Left renal cortex interstitium (tissue), 4 donors: ENCODE measurements around the gene ERN1. TPM values are rescaled to one million over a fixed set of nuclear protein-coding genes. Genes with fewer than 3 reads are reported as not detected.
"Not testable (repeated sequence)": the region's sequence is repeated elsewhere in the genome, so short reads cannot be mapped to it uniquely, and the experiment has no call there.

Source experiments
- DNase-seq, 4 donors: peaks; one replicate each; pipeline ENCODE4 v3.0.0-alpha.2; 2013; ENCODE audit warnings: low read depth in 4 of 4, low spot score in 2 of 4, missing footprints in 1 of 4
- polyA plus RNA-seq, 4 donors: library from polyadenylated mRNA; unstranded; fragments of 120-200 nt; gene quantifications; one replicate each; pipeline ENCODE4 v1.2.1, GENCODE V29; 2013; ENCODE audit not compliant: insufficient read length in 4 of 4

Gene ERN1
- polyA plus RNA-seq, 4 donors, result 7.7 to 11.1 (median 8.9) TPM

- DNase-seq, result no peak
Measured at GRCh38 chr17:64008830-64009229, 121.1 kb downstream of the ERN1 start.

DNA sequence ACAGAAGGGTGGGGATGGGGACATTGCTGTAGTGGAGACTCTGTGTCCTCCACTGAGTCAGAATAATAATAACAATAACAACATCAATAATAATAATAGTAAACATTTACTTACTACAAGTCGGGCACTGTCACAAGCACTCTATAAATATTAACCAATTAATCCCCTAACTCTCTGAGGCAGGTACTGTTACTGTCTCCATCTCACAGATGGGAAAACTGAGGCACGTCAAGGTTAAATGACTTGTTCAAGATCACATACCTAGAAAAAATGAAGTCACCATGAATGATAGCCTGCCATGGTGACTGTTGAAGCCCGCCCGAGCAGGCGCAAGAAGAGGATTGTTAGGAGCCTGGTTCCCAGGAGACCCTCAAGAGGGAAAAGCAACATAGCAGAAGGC lies 121.6 kb downstream of the ERN1 start:
- no peak for DNase-seq

- DNase-seq, result no peak
Measured at GRCh38 chr17:64007838-64008282, 122.1 kb downstream of the ERN1 start.

DNA sequence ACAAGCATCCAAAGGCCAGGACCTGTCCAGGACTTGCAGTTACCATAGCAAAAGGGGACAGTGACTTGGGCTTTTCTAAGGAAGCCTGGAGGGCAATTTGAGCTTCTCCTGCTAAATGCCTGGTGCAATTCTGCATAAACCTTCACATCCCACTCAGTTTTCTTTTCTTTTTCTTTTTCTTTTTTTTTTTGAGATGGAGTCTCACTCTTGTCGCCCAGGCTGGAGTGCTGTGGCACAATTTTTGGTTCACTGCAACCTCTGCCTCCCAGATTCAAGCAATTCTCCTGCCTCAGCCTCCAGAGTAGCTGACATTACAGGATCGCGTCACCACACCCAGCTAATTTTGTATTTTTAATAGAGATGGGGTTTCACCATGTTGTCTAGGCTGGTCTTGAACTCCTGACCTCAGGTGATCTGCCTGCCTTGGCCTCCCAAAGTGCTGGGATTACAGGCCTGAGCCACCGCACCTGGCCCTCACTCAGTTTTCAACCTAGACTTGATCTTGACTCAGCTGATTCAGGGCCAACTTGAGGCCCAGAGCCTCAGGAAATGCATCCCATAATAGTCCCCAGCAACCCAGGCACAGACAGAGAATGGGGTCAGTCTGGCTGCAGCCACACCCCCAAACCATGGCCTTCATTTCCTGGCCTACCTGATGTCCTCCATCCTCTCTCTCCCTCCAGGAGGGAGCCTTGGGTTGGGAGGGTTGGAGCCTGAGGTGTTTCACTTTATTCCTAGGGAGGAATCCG lies 122.7 kb downstream of the ERN1 start:
- not testable (repeated sequence) for DNase-seq

- no peak for DNase-seq
Measured at GRCh38 chr17:64006361-64007088, 123.4 kb downstream of the ERN1 start.

GRCh38 chr17:64005734-64006167 lies 124.2 kb downstream of the ERN1 start:
- DNase-seq, result no peak

- DNase-seq, result no peak
Measured at GRCh38 chr17:64004903-64005733, 124.8 kb downstream of the ERN1 start.

GRCh38 chr17:64004218-64004770 lies 125.7 kb downstream of the ERN1 start:
- DNase-seq, result no peak

DNA sequence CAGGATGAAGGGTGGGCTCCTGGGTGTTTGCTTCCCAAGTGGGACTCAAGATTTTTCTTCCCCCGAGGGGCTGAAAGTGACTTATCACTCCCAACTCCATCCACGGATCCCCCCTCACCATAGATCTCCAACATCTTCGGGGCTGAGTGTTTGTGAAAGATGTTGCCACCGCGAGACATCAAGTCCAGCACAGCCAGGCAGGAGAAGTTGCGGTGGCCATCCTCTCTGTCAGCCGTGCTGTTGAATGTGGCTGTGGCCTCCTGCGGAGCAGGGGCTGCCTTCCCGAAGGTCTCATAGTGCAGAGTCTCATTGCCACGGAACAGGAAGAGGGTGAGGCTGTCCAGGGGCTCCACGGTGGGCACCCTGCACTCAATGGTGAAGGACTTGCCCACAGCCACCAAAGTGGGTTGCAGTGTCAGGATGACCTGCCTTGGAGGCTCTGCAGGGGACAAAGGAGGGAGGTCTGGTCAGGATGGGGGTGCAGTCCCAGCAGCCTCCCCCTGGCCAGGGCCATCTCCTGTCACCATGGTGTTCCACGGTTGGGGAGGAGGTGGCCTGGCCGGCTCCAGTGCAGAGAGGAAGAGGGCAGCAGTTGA lies 126.3 kb downstream of the ERN1 start:
- DNase-seq, result no peak

DNA sequence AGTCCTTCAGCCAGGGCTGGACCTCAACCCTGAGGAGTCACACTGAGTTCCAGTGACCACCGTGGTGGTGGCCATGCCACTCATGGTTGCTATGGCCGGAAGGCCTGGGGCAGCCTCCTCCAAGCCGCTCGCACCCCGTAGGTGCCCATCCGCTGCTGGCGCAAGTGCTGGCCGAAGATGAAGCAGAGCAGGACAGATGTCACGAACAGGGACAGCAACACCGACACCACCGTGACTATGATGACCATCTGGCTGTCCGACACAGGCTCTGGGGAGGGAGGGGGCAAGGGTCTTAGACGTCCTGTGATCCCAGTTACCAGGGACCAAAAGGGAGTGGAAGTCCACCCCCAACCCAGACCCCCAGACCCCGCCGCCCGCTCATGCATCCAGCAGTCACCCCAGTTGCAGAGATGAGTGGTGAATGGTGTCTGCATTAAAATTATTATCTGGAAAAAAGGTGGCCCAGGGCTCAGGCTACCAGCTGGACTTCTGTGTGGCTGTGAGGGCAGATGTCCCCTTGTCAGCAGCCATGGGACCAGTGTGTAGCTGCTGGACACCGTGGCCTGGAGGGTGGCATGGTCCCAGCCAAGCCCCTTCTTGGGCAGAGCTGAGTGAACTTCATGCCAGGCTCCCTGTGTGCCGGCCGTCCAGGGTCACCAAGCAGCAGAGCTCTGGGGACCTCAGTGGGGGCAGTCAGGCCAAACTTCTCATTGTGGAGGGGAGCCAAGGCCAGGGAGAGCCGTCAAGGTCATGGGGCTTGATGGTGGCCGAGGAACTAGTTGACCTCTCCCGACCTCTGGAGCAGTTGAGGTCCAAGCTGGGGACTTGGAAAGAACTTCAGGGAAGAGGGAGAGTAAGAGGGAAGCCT lies 127.1 kb downstream of the ERN1 start:
- no peak for DNase-seq

DNA sequence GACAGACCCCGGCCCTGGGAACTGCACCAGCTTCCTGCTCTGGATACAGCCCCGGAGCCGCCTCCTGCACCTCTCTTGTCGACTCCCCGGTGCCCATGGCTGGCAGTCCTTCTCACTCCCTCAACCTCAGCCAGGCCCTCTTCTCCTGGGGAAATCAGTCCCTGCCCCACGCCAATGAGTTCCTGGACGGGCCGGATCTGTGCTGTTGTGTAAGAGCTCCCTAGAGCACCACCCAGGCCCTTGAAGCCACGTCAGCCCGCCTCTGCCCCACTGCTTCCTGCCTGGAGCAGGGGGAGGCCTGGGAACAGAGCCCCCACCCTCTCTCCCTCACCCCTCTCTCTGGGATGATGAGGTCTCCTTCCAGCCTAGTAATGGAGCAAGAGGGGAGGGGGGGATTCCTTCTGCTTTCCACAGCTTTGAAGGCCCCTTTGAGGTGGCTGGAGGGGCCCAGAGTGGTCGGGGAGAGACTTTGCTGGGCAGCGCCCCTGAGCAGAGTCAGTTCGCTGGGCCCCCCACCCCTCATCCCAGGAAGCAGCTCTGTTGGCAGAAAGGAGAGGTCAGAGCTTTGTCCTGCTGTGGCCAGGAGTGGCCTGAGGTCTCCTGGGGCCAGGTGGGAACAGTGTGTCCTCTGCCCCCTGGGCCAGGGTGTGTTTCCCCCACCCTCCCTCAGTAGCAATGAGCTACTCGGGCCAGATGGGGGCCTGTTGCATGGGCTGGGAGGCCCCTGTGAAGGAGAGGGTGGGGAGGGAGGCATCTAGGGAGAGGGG lies 128.0 kb downstream of the ERN1 start:
- no peak for DNase-seq

DNA sequence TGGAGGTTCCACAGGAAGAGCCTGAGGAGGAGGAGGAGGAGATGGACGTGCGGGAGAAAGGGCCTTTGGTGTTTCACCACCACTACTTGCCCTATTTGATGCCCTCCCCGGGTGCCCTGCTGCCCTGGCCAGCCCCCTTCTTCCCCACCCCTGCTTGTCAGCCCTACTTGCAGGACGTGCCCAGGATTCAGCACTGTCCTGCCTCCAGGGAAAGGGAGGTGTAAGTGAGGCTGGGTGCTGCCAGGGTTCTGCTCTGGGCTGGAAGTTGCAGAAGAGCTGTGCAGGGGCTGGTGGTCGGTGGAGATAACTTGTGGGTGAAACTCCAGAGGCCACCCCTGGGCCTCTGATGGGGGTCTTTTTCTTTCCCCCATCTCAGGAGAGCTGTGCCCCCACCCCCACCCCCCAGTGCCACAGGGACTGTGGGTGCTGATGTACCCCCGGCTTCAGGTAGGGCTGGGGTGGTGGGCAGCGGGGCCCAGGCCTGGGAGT lies 128.8 kb downstream of the ERN1 start:
- DNase-seq, result no peak

DNA sequence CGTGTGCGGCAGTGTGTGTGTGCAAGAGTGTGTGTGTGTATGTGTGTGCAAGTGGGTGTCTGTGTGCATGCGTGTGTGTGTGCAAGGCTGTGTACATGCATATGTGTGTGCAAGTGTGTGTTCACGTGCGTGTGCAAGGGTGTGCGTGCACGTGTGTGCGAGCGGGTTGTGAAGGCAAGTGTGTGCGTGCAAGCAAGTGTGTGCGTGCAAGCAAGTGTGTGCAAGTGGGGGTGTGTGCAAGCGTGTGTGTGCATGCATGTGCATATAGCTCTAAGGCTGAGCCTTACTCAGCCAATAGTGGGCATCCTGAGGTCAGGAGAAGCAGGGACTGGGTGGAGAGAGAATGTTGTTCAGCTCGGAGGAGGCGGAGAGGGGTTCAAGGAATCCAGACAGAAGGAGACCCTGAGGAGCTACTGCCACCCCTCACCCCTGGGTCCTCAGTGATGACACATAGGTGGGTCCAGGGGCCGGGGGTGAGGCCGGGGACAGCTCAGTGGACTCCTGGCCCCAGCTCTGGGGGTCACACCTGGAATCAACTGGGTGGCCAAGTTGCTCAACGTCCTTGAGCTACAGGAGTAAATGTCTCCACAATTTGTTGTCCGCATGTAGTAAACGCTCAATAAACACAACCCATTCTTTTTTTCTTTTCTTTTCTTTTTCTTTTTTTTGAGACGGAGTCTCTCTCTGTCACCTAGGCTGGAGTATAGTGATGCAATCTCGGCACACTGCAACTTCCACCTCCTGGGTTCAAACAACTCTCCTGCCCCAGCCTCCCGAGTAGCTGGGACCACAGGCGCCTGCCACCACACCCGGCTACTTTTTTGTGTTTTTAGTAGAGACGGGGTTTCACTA lies 130.0 kb downstream of the ERN1 start:
- DNase-seq, result no peak

DNA sequence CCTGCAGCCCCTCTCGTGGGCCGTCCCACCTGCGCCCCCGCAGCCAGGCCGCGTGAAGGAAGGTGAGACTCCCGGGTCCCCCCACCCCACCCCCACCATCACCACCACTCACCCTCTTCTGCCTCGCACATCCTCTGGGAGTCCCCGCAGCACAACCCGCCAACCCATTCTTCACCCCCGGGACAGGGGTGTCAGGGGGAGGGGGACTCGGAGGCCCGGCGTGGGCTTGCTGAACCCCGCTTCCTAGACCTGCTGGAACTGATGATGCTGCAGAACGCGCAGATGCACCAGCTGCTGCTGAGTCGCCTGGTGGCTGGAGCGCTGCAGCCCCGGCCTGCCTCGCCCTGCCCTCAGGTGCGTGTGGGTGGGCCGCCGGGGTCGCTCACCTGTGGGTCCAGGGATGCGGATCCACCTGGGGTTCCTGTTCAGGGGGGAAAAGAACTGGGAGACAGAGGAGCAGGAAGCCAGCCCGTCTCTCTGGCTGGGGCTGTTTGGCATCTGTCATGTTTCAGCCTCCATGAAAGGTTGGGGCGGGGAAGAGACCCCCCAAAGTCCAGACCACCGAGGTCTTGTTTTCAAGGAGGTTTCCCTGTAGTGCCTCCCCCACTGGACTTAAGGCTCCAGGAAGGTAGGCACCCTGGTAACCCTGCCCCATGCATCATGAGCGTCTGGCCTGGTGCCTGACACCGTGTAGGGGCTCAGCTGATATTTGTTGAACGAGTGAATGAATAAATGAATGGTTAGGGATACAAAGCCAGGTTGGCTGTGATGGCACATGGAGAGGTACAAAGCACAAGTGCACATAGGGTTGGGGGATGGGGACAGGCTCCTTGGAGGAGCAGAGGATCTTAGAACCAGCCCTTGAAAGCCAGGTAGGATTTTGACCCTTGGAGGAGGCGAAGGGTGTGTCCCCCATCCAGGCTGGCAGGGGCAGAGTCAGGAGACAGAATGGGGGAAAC lies 130.9 kb downstream of the ERN1 start:
- DNase-seq, result no peak

DNA sequence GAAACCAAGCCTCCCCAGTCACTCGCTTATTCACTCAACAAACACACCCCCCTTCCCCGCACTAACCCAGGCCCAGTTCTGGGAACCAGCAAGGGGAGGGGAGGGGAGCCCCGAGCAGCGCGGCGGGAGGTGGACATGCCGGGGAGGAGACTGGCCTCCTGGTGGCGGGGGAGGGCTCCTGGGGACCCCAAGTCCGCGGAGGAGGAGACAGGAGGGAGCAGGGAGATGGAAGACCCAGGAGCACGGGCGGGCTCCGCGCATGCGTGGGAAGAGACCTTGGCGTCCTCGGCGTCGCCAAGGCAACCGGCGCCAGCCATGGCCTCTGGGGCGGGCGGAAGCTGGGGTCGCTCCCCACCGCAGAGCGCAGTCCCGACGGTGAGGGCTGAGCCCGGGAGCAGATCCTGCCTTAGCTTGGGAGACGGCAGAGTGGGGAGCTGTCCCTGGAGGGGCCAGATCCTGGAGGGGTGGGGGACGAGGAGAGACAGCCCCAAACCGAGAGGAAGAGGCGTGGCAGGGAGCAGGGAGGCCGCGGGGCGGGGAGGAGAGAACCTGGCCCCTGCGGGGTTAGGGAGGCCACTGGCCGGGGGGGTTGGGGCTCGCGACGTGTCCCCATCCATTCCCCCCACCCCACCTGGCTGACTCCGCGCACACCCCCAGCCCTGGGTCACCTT lies 131.8 kb downstream of the ERN1 start, which contains the start of gene PRR29:
Gene PRR29 (plus strand): TSS at position 302 of the 671 bp plus-strand sequence. CDS start 14 bp downstream, at position 316.
- DNase-seq, result peak in 2 of 4 donors; percentile 67 to 78
